ENCODE data around the gene MTR.

The MTR gene

DNA sequence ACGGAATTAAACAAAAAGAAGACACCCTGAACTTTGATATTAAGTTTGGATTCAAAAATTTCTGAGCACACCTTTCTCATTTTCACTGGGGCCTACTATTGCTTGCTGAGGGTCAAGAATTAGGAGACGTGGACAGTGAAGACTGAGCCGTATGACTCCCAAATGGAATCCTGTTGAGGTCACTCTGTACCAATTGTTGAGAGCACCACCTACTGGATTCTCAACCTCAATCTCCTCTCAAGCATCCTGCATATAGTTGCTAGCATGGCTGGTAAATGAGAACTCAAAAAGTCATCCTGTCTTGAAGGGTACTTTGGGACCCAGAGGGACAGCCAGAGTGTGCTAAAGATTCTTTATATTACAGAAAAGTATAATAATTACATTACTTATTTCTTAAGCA is 20.2 kb upstream of the MTR start:
- DNase-seq (ENCODE audit: low spot score), result no peak

- no peak for DNase-seq (ENCODE audit: low spot score)
Measured at GRCh38 chr1:236779312-236779711, 15.8 kb upstream of the MTR start.

DNA sequence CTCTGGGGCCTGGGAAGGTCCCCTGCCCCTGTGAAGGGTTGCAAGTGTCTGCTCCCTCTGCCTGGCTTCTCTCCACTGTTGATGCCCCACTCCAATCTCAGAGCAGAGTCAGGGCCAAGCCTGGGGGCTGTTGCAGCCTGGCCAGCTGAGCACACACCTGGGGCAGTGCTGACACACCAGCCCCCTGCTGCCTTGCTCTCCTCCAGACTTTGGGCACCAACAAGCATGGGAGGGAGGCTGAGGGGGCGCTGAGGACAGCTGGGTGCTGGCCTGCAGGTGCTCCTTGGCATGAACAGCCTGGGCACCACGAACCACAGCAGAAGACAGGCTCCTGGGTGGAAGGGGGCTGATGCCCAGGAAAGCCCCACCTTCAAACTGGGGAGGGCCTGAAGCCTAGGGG is 9.6 kb upstream of the MTR start:
- DNase-seq (ENCODE audit: low spot score), result no peak

DNA sequence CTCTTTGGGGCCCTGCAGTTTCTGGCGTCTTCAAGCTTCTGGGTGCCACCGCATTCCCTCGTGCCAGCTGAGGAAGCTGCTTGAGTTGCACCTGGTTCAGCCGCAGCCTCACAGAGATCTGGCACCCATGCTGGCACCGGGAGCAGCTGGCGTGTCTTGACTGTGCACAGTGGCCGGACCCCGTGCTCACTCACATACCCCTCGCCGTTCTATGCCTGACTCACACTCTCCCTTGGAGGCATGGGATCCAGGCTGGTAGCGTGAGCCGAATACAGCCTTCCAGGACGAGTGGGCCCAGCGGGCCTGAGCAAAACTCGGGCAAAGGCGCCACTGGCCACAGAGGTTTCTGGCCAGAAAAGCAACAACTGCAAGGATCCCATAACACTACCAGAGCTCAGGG is 8.6 kb upstream of the MTR start:
- DNase-seq (ENCODE audit: low spot score), result no peak

- no peak for DNase-seq (ENCODE audit: low spot score)
Measured at GRCh38 chr1:236794585-236795034, 482 bp upstream of the MTR start.

- DNase-seq (ENCODE audit: low spot score), result no peak
Measured at GRCh38 chr1:236795757-236796667, 920 bp downstream of the MTR start.

DNA sequence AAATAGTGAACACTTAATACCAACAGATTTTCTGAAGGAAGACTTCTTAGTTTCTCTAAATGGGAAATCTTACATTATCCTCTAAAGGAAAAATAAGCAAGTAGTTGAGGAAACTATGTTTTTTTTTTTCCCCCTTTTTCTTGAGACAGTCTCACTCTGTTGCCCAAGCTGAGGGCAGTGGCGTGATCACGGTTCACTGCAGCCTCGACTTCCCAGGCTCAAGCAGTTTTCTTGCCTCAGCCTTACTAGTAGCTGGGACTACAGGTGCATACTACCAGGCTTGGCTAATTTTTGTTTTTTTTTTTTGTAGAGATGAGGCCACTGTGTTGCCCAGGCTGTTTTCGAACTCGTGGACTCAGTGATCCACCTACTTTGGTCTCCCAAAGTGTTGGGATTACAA is 3.9 kb downstream of the MTR start:
- no peak for DNase-seq (ENCODE audit: low spot score)

- DNase-seq (ENCODE audit: low spot score), result no peak
Measured at GRCh38 chr1:236800002-236800620, 5.0 kb downstream of the MTR start.

GRCh38 chr1:236800623-236801022 is 5.5 kb downstream of the MTR start:
- no peak for DNase-seq (ENCODE audit: low spot score)

- no peak for DNase-seq (ENCODE audit: low spot score)
Measured at GRCh38 chr1:236802264-236802663, 7.2 kb downstream of the MTR start.

GRCh38 chr1:236806634-236807033 is 11.5 kb downstream of the MTR start:
- DNase-seq (ENCODE audit: low spot score), result no peak

- DNase-seq (ENCODE audit: low spot score), result no peak
Measured at GRCh38 chr1:236808005-236808404, 12.9 kb downstream of the MTR start.

DNA sequence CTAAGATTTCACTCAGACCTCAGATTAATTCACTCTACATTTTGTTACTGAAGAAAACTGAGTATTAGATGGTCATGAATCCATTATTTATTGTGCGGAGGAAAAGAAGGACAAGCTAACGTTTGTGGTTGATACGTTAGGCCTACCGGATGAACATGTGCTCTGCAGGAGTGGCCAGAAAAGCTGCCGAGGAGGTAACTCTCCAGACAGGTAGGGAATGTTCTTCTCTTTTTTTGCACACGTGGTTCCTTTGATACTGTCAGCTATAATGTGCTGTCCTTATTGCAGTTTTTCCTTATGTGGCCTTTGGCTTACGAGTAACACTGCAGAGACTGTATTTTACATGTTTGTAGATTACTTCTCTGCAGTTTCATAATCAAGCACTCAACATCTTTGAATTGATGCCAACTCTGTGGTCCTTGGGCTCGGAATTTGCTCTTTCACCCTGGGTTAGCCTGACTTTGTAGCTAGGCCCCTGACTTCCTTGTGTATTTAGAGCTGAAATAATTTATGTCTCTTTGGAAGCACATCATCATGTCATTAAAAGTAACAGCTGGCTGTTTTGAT is 13.6 kb downstream of the MTR start:
- DNase-seq (ENCODE audit: low spot score), result no peak

GRCh38 chr1:236809148-236809547 is 14.1 kb downstream of the MTR start:
- no peak for DNase-seq (ENCODE audit: low spot score)

DNA sequence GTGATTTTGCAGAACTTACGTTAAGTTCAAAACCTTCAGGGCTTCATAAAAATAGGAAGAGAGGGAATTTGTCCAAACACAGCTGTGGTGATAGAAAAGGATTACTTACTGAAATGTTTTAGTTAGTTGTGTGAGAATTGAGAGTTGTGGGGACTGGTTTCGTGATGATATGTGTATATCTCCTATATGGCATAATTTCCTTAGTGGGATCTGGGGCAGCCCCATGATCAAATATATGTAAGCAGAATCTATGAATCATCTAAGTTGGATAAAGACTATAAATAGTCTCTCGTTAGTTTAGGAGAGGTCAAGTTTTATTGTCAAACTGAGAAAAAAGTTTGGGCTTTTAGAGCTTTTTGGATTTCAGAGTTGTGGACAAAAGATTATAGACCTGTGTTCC is 14.9 kb downstream of the MTR start:
- no peak for DNase-seq (ENCODE audit: low spot score)

- no peak for DNase-seq (ENCODE audit: low spot score)
Measured at GRCh38 chr1:236812334-236813030, 17.4 kb downstream of the MTR start.

DNA sequence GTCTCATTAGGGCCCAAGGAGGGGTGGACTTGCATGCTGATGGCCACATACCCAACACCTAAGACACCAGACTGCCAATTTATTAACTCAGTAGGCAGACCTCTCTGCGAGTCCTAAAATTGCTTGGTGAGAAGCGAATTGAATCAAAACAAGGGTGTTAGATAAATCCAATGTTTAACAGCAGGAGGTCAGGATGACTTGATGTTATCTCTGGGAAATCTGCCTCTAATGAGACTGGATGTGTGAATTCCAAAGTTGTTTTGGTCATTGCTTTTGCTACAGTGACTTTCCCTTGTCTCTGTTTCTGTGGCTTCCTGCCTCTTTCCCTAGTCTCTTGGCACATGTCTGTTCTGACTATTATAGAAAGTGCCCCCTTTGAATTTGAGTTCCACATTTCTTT is 20.8 kb downstream of the MTR start:
- no peak for DNase-seq (ENCODE audit: low spot score)

DNA sequence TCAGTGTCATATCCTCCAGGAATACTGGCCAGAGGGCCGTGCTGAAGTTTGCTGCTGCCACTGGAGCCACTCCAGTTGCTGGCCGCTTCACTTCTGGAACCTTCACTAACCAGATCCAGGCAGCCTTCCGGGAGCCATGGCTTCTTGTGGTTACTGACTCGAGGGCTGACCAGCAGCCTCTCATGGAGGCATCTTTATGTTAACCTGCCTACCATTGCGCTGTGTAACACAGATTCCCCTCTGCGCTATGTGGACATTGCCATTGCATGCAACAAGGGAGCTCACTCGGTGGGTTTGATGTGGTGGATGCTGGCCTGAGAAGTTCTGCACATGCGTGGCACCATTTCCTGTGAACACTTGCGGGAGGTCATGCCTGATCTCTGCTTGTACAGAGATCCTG is 24.8 kb downstream of the MTR start:
- no peak for DNase-seq (ENCODE audit: low spot score)

- no peak for DNase-seq (ENCODE audit: low spot score)
Measured at GRCh38 chr1:236821091-236821627, 26.1 kb downstream of the MTR start.

DNA sequence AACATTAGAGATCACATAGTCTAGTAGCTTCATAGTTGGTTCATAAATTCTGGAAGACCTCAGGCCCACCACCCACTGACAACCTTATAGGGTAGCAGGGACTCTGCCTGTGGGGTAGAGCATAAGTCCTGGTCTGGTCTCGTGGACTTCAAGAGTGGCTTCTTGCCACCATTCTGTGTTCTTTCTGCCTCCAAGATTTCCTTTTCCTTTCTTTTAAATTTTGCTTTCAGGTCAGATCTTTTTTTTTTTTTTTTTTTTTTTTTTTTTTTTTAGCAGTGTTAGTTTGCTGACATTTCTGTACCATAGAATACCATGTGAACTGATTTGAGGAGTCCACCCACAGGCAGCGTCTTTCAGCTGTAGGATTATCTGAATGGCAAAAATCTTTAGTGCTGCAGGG is 28.5 kb downstream of the MTR start:
- no peak for DNase-seq (ENCODE audit: low spot score)

- no peak for DNase-seq (ENCODE audit: low spot score)
Measured at GRCh38 chr1:236829085-236829484, 34.0 kb downstream of the MTR start.

- no peak for DNase-seq (ENCODE audit: low spot score)
Measured at GRCh38 chr1:236830116-236830515, 35.0 kb downstream of the MTR start.

All from SK-N-DZ (cell line).